NK-92 (cell line): Measurements from ENCODE around the gene CDH13.

Source experiments
- DNase-seq: peaks from one replicate; lab custom pipeline; 2025; ENCODE audit not compliant: unreplicated experiment; lab: John Stamatoyannopoulos, UW

The CDH13 gene

GRCh38 chr16:83723901-83724300 is 1097.1 kb downstream of the CDH13 start:
- no peak for DNase-seq

- DNase-seq, result no peak
These were observed 1097.8 kb downstream of the CDH13 start for GRCh38 chr16:83724585-83724984.

GRCh38 chr16:83725313-83725712 is 1098.5 kb downstream of the CDH13 start:
- DNase-seq, result no peak

- DNase-seq, result no peak
These were observed 1100.2 kb downstream of the CDH13 start for GRCh38 chr16:83727018-83727417.

GRCh38 chr16:83727751-83728352 is 1101.1 kb downstream of the CDH13 start:
- no peak for DNase-seq

GRCh38 chr16:83728492-83728891 is 1101.7 kb downstream of the CDH13 start:
- no peak for DNase-seq

- DNase-seq, result no peak
These were observed 1104.0 kb downstream of the CDH13 start for GRCh38 chr16:83730812-83731211.

GRCh38 chr16:83732536-83732935 is 1105.8 kb downstream of the CDH13 start:
- DNase-seq, result no peak

- no peak for DNase-seq
These were observed 1106.5 kb downstream of the CDH13 start for GRCh38 chr16:83733301-83733700.

GRCh38 chr16:83734136-83734535 is 1107.4 kb downstream of the CDH13 start:
- no peak for DNase-seq

- no peak for DNase-seq
These were observed 1111.1 kb downstream of the CDH13 start for GRCh38 chr16:83737729-83738354.

- no peak for DNase-seq
These were observed 1112.2 kb downstream of the CDH13 start for GRCh38 chr16:83738923-83739503.

GRCh38 chr16:83742124-83742899 is 1115.5 kb downstream of the CDH13 start:
- no peak for DNase-seq

GRCh38 chr16:83743241-83743640 is 1116.5 kb downstream of the CDH13 start:
- DNase-seq, result no peak

GRCh38 chr16:83743720-83744119 is 1117.0 kb downstream of the CDH13 start:
- DNase-seq, result no peak

GRCh38 chr16:83744441-83744981 is 1117.7 kb downstream of the CDH13 start:
- DNase-seq, result no peak

GRCh38 chr16:83746611-83747010 is 1119.8 kb downstream of the CDH13 start:
- no peak for DNase-seq

- DNase-seq, result no peak
These were observed 1121.2 kb downstream of the CDH13 start for GRCh38 chr16:83747936-83748335.

- no peak for DNase-seq
These were observed 1128.6 kb downstream of the CDH13 start for GRCh38 chr16:83755391-83755790.

GRCh38 chr16:83762141-83762991 is 1135.6 kb downstream of the CDH13 start:
- no peak for DNase-seq

GRCh38 chr16:83762992-83763358 is 1136.2 kb downstream of the CDH13 start:
- DNase-seq, result no peak
